H1 (cell line): ENCODE measurements around the gene COBLL1. TPM values are rescaled to one million over a fixed set of nuclear protein-coding genes. Genes with fewer than 3 reads are reported as not detected.

Experiments used
- SIN3A ChIP-seq, 2 experiments: IDR thresholded peaks in 1 of 2; conservative IDR thresholded peaks in 1 of 2; 2 replicates each; pipeline ENCODE4 v1.6.1; 2011 to 2012; ENCODE audit warnings: low read length in 2 of 2, improper control_type of control experiment in 1 of 2, low read depth in 1 of 2, mild to moderate bottlenecking in 1 of 2
- polyA plus RNA-seq, 7 experiments: library from polyadenylated mRNA; depleted of rRNA in 3 of 7; stranded (reverse) in 5 of 7; unstranded in 2 of 7; fragments of >200 nt in 5 of 7; fragments of 200-250 nt in 2 of 7; gene quantifications; 1 replicate in 5 of 7; 2 replicates in 1 of 7; 4 replicates in 1 of 7; pipeline versions ENCODE4 v1.2.1 to v1.2.3, GENCODE V29; 2011 to 2013; ENCODE audit warnings: missing spikeins in 2 of 7, mixed read lengths in 2 of 7
- total RNA-seq: library from RNA; stranded (reverse); fragmentation: NEBNext Ultra II Directional; extraction: Animal tissue kit (Norgen Biotek cat#: 25700); gene quantifications from 2 replicates; pipeline ENCODE4 v1.2.1, GENCODE V29; 2021

COBLL1 gene
- total and polyA plus RNA-seq, 2 of the 8 experiments (the other 6 are each of a cell fraction or from before 2014, with no cell fraction given), result 2.2 to 6.2 TPM

GRCh38 chr2:164688896-164689419 lies 152.7 kb downstream of the COBLL1 start (continued):
- TF ChIP-seq SIN3A (conservative IDR thresholded peaks at IDR 0.05 in 1 of 2, IDR thresholded peaks at IDR 0.05 in 1 of 2; ENCODE audit: low read depth in 1 of 2, low read length in 2 of 2), result no peak
